A549 (cell line): Measurements from ENCODE around the gene AUH. TPM values are rescaled to one million over a fixed set of nuclear protein-coding genes. Genes with fewer than 3 reads are reported as not detected.

Experiments
- ATAC-seq, 2 experiments: fragments of 200-7000 bp in 1 of 2; fragments of >200 bp in 1 of 2; cut with Nextera tagmentation in 1 of 2; cut with Tn5 transposase in 1 of 2; 3 replicates each; pipeline versions ENCODE4 v1.8.0 to v1.9.1; 2018 to 2020; ENCODE audit warnings: mild to moderate bottlenecking in 1 of 2, moderate library complexity in 1 of 2
- CTCF ChIA-PET: fragments of 300-600 bp; sonication (Branson Sonifier 250); formaldehyde crosslinking; extraction: SDS; loops from one replicate; lab custom pipeline; 2021; ENCODE audit warnings: antibody characterized with exemption, inconsistent platforms; lab: Yijun Ruan, JAX
- POLR2A ChIA-PET: fragments of 350-600 bp; formaldehyde crosslinking; extraction: SDS; loops from one replicate; lab custom pipeline; 2021; ENCODE audit warnings: antibody characterized with exemption, inconsistent platforms; lab: Yijun Ruan, JAX
- DNase-seq, 2 experiments: peaks; one replicate each; pipeline versions ENCODE4 v3.0.0 to v3.0.0-alpha.2; 2011 to 2016; ENCODE audit warnings: low read depth in 1 of 2, low spot score in 1 of 2
- FAIRE-seq: peaks from 2 replicates; lab custom pipeline; 2011; peaks lifted over from hg19 to GRCh38; lab: Jason Lieb, UNC
- H3K27ac ChIP-seq, 2 experiments: fragments of >200 bp; sonication (Bioruptor Twin); formaldehyde crosslinking; 3 replicates each; pipeline ENCODE4 v1.5.1; 2016 to 2017
- H3K4me1 ChIP-seq: fragments of >200 bp; sonication (Bioruptor Twin); formaldehyde crosslinking; 3 replicates; pipeline ENCODE4 v1.6.1; 2016
- H3K4me2 ChIP-seq: fragments of >200 bp; sonication (Bioruptor Twin); formaldehyde crosslinking; 3 replicates; pipeline ENCODE4 v1.6.1; 2016
- H3K4me3 ChIP-seq: fragments of >200 bp; sonication (Bioruptor Twin); formaldehyde crosslinking; 3 replicates; pipeline ENCODE4 v1.5.1; 2016
- H3K9me3 ChIP-seq: fragments of >200 bp; sonication (Bioruptor Twin); formaldehyde crosslinking; 3 replicates; pipeline ENCODE4 v1.6.1; 2016
- ATOH8 ChIP-seq: fragments of 250-450 bp; sonication (Bioruptor Pico); IDR thresholded peaks from 2 replicates; pipeline ENCODE4 v1.5.0; 2020; ENCODE audit warnings: low read depth, mild to moderate bottlenecking, moderate library complexity
- CBX2 ChIP-seq: fragments of 200-600 bp; sonication (generic); IDR thresholded peaks from 2 replicates; pipeline ENCODE4 v1.6.1; 2016; ENCODE audit warnings: low read depth, mild to moderate bottlenecking, borderline replicate concordance
- CHD2 ChIP-seq: fragments of 150-350 bp; IDR thresholded peaks from 2 replicates; pipeline ENCODE4 v1.6.1; 2014; ENCODE audit warnings: low read length; ENCODE audit not compliant: partially characterized antibody
- CHD4 ChIP-seq: fragments of 200-600 bp; sonication (generic); IDR thresholded peaks from 2 replicates; pipeline ENCODE4 v1.6.1; 2016; ENCODE audit warnings: antibody characterized with exemption, mild to moderate bottlenecking, borderline replicate concordance
- EHF ChIP-seq: fragments of 250-450 bp; sonication (Bioruptor Pico); IDR thresholded peaks from 2 replicates; pipeline ENCODE4 v1.5.0; 2020; ENCODE audit warnings: mild to moderate bottlenecking
- EHMT2 ChIP-seq: fragments of 200-600 bp; sonication (generic); IDR thresholded peaks from 2 replicates; pipeline ENCODE4 v1.6.1; 2016; ENCODE audit warnings: antibody characterized with exemption, low read depth, mild to moderate bottlenecking, moderate library complexity
- ELK1 ChIP-seq: fragments of 150-350 bp; IDR thresholded peaks from 2 replicates; pipeline ENCODE4 v1.6.1; 2014; ENCODE audit warnings: low read depth, mild to moderate bottlenecking, low read length
- EP300 ChIP-seq, 2 experiments: fragments of >200 bp; sonication (Bioruptor Twin); formaldehyde crosslinking; IDR thresholded peaks; 2 replicates in 1 of 2; 3 replicates in 1 of 2; pipeline ENCODE4 v1.6.1; 2016 to 2017
- FOSL2 ChIP-seq, 2 experiments: fragments of 450-650 bp in 1 of 2; fragments of >200 bp in 1 of 2; sonication (Bioruptor Twin) in 1 of 2; formaldehyde crosslinking; IDR thresholded peaks; 2 replicates each; pipeline versions ENCODE4 v1.5.0 to v1.6.1; 2016 to 2020; ENCODE audit warnings: mild to moderate bottlenecking in 1 of 2, moderate library complexity in 1 of 2
- FOXS1 ChIP-seq: fragments of 250-450 bp; sonication (Bioruptor Pico); IDR thresholded peaks from 2 replicates; pipeline ENCODE4 v1.5.0; 2020; ENCODE audit warnings: mild to moderate bottlenecking, moderate library complexity
- GATA3 ChIP-seq: IDR thresholded peaks from 2 replicates; pipeline ENCODE4 v1.6.1; 2012; ENCODE audit warnings: borderline replicate concordance
- HOXA7 ChIP-seq: fragments of 250-450 bp; sonication (Bioruptor Pico); IDR thresholded peaks from 2 replicates; pipeline ENCODE4 v1.5.0; 2020; ENCODE audit warnings: mild to moderate bottlenecking, moderate library complexity
- HOXB13 ChIP-seq: fragments of 250-450 bp; sonication (Bioruptor Pico); IDR thresholded peaks from 2 replicates; pipeline ENCODE4 v1.5.0; 2020; ENCODE audit warnings: low read depth, mild to moderate bottlenecking, moderate library complexity
- KDM5A ChIP-seq: fragments of 200-600 bp; sonication (generic); IDR thresholded peaks from 2 replicates; pipeline ENCODE4 v1.6.1; 2016; ENCODE audit warnings: antibody characterized with exemption, mild to moderate bottlenecking
- MAX ChIP-seq: IDR thresholded peaks from 2 replicates; pipeline ENCODE4 v1.6.1; 2012
- NFE2L2 ChIP-seq: fragments of 150-350 bp; conservative IDR thresholded peaks from 2 replicates; pipeline ENCODE4 v1.6.1; 2014; ENCODE audit warnings: low read length
- NPAS2 ChIP-seq: fragments of 250-450 bp; sonication (Bioruptor Pico); IDR thresholded peaks from 2 replicates; pipeline ENCODE4 v1.8.0; 2022; ENCODE audit warnings: mild to moderate bottlenecking, moderate library complexity, borderline replicate concordance
- POLR2AphosphoS2 ChIP-seq: conservative IDR thresholded peaks from 2 replicates; pipeline ENCODE4 v1.6.1; 2012; ENCODE audit warnings: low read length, improper control_type of control experiment, inconsistent platforms
- SMC3 ChIP-seq: fragments of >200 bp; sonication (Bioruptor Twin); formaldehyde crosslinking; IDR thresholded peaks from 3 replicates; pipeline ENCODE4 v1.6.1; 2018; ENCODE audit warnings: inconsistent platforms
- TFCP2L1 ChIP-seq: fragments of 250-450 bp; sonication (Bioruptor Pico); IDR thresholded peaks from 2 replicates; pipeline ENCODE4 v1.5.0; 2021; ENCODE audit warnings: mild to moderate bottlenecking
- ZFP36 ChIP-seq: fragments of 450-650 bp; IDR thresholded peaks from 2 replicates; pipeline ENCODE4 v1.6.1; 2014; ENCODE audit warnings: borderline replicate concordance; ENCODE audit not compliant: partially characterized antibody
- ZSCAN20 ChIP-seq: fragments of 250-450 bp; sonication (Bioruptor Pico); IDR thresholded peaks from 2 replicates; pipeline ENCODE4 v1.8.0; 2022; ENCODE audit warnings: mild to moderate bottlenecking, moderate library complexity
- WGBS: methylation state at CpG from one replicate; pipeline ENCODE4 v1.1.6; 2017; ENCODE audit errors: missing lambda C conversion rate; 5-methylcytosine and 5-hydroxymethylcytosine counted together
- polyA plus RNA-seq, 4 experiments: library from polyadenylated mRNA; depleted of rRNA in 3 of 4; stranded (reverse); fragments of >200 nt; fragmentation: RNase III in 1 of 4; extraction: RNeasy Plus Mini Kit Qiagen cat#74134 plus additional on column Dnase treatment in 1 of 4; gene quantifications; 2 replicates in 3 of 4; 3 replicates in 1 of 4; pipeline ENCODE4 v1.2.3, GENCODE V29; 2011 to 2017
- TF ChIP-seq, protein P1 (sequence below): IDR thresholded peaks from 2 replicates; pipeline ENCODE4 v1.6.1; 2012; ENCODE audit warnings: low read depth, borderline replicate concordance

Gene AUH
- polyA plus RNA-seq, 2 of the 4 experiments (the other 2 are of a cell fraction) = 11.1 to 15.9 TPM

DNA sequence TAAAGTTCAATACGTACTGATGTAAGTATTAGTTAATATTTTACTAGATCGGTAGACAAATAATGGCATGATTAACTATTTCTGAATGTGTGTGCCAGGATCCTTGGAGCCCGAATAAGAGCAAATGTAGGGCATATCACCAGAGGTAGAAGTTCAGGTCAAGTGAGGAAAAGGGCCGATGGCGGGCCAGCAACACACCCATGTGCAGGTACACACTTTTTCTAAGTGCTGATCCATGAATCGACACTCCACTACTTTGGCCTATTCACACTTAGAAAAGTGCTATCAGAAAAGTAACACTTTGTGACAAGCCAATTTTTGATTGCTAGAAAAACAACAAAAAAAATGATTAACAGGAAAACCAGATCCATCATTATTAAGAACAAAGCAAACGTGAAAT lies 150.3 kb downstream of the AUH start:
- Histone ChIP-seq H3K4me2 (peak overlapping the region; percentile 44), H3K9me3 (no peaks in the 10 kb centered on the region), H3K4me3 (no peak overlapping the region), H3K27ac (no peak overlapping the region), H3K4me1 (peaks cover 23% of the 10 kb centered on the region)
- 53% methylated on average over 7 of the region's 7 CpGs for WGBS
- TF ChIP-seq HOXB13 (CRISPR knock-in tag) (no peak), NPAS2 (CRISPR knock-in tag) (no peak), ELK1 (no peak), KDM5A (no peak), CHD2 (no peak), ATOH8 (CRISPR knock-in tag) (no peak)
- TF ChIP-seq, protein P1, sequence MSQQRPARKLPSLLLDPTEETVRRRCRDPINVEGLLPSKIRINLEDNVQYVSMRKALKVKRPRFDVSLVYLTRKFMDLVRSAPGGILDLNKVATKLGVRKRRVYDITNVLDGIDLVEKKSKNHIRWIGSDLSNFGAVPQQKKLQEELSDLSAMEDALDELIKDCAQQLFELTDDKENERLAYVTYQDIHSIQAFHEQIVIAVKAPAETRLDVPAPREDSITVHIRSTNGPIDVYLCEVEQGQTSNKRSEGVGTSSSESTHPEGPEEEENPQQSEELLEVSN = no peak
- DNase-seq (no peak), FAIRE-seq (no peak), ATAC-seq (no peak)
- POLR2A ChIA-PET = no interaction called here
- CTCF ChIA-PET = interaction anchor here (1.1 kb wide), 1 partner anchor 214 kb away, joined by 3 read pairs; no protein-coding TSS in a partner anchor

DNA sequence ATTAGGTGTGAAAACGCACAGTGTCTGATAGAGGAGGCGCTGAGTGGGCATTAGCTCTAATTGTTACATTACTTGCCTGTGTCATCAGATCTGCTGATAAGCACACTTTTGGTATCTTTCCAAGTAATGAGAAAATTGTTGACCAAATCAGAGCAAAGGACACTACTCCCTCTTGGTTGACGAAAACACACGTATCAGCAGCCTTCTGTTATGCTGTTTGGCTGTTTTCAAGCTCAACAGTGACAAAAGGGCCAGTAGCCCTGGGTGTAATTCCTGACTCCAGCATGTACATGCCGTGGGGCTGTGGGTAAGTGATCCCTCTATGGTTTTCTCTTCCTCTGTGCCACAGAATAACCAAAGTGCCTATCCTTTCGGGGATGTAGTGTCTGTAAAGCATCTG lies 151.4 kb downstream of the AUH start:
- DNase-seq (no peak), FAIRE-seq (no peak), ATAC-seq (no peak)
- H3K9me3 ChIP-seq = no peaks in the 10 kb centered on the region
- peak overlapping the region in 1 of 2 experiments; percentile 45; a peak in 1 of 6 replicates for H3K27ac ChIP-seq
- WGBS = 93% methylated on average over 6 of the region's 6 CpGs
- no peak overlapping the region for H3K4me3 ChIP-seq
- POLR2A ChIA-PET = no interaction called here
- CTCF ChIA-PET = interaction anchor here (0.9 to 1.2 kb wide), 3 partner anchors 11 to 215 kb away, joined by 3 read pairs; no protein-coding TSS in a partner anchor
- no peak overlapping the region for H3K4me2 ChIP-seq
- TF ChIP-seq FOXS1 (CRISPR knock-in tag) (no peak), EHMT2 (no peak), EHF (CRISPR knock-in tag) (no peak), HOXA7 (CRISPR knock-in tag) (no peak), SMC3 (no peak), ZFP36 (no peak), KDM5A (no peak), NFE2L2 (no peak), POLR2AphosphoS2 (no peak), EP300 (IDR thresholded peaks at IDR 0.05) (no peak), FOSL2 (IDR thresholded peaks at IDR 0.05) (no peak), FOSL2 (CRISPR knock-in tag; IDR thresholded peaks at IDR 0.05) (no peak), ZSCAN20 (CRISPR knock-in tag) (no peak), CBX2 (no peak), CHD4 (no peak), MAX (no peak), TFCP2L1 (CRISPR knock-in tag) (no peak), GATA3 (no peak)
- H3K4me1 ChIP-seq = peaks cover 23% of the 10 kb centered on the region
